ENCODE data around the gene PRMT5. TPM values are rescaled to one million over a fixed set of nuclear protein-coding genes. Genes with fewer than 3 reads are reported as not detected.

PRMT5 gene
- total RNA-seq, 4 donors from 2014 or later = 26.5 to 41.6 (median 35.1) TPM

- no peak for TF ChIP-seq CTCF (IDR thresholded peaks at IDR 0.05; ENCODE audit: low read depth)
Observed at GRCh38 chr14:22871224-22872032, 57.7 kb downstream of the PRMT5 start, which contains the start of gene LRP10. TSS of gene LRP10 (plus strand) at chr14:22871740. CDS start at chr14:22872304, 564 bp downstream.

- no peak for TF ChIP-seq CTCF (IDR thresholded peaks at IDR 0.05; ENCODE audit: low read depth)
Observed at GRCh38 chr14:22870811-22871223, 58.4 kb downstream of the PRMT5 start.

Other genes with a start within 250 kb of the PRMT5 start
- 100 to 1,000 TPM in 1 of 4 donors, 10 to 100 TPM in 3; 81.9 to 102 (median 87.5) TPM for gene OXA1L, start 162.7 kb downstream of the PRMT5 start, total RNA-seq
- gene SLC7A7, start 113.9 kb downstream of the PRMT5 start, total RNA-seq = 100 to 1,000 TPM in 1 of 4 donors, 10 to 100 TPM in 3; 11.7 to 136 (median 44.0) TPM
- gene MRPL52, start 99.5 kb downstream of the PRMT5 start, total RNA-seq = 10 to 100 TPM; 13.9 to 55.6 (median 31.2) TPM
- gene MMP14, start 92.8 kb downstream of the PRMT5 start, total RNA-seq = 100 to 1,000 TPM; 134 to 284 (median 217) TPM
- gene LRP10, start 57.6 kb downstream of the PRMT5 start, total RNA-seq = 10 to 100 TPM; 38.8 to 87.0 (median 80.8) TPM
- gene REM2, start 46.2 kb downstream of the PRMT5 start, total RNA-seq = 1 to 10 TPM in 1 of 4 donors, under 1 TPM in 1, not detected in 2; 0.34 to 1.5 TPM
- 100 to 1,000 TPM in 2 of 4 donors, 10 to 100 TPM in 2; 41.7 to 694 (median 368) TPM for gene RBM23, start 10.2 kb downstream of the PRMT5 start, total RNA-seq
- gene HAUS4, start 27.7 kb upstream of the PRMT5 start, total RNA-seq = 10 to 100 TPM; 27.4 to 72.1 (median 66.7) TPM
- gene AJUBA, start 53.2 kb upstream of the PRMT5 start, total RNA-seq = 1 to 10 TPM; 1.8 to 7.2 (median 4.7) TPM
- 10 to 100 TPM in 3 of 4 donors, 1 to 10 TPM in 1; 6.8 to 13.9 (median 12.3) TPM for gene C14orf93, start 80.8 kb upstream of the PRMT5 start, total RNA-seq
- 100 to 1,000 TPM in 2 of 4 donors, 10 to 100 TPM in 2; 81.6 to 131 (median 104) TPM for gene PSMB5, start 105.5 kb upstream of the PRMT5 start, total RNA-seq
- gene PSMB11, start 112.8 kb upstream of the PRMT5 start, total RNA-seq = not detected
- gene CDH24, start 128.1 kb upstream of the PRMT5 start, total RNA-seq = 1 to 10 TPM; 1.5 to 4.1 (median 1.8) TPM
- 100 to 1,000 TPM in 2 of 4 donors, 10 to 100 TPM in 2; 89.6 to 124 (median 109) TPM for gene ACIN1, start 165.8 kb upstream of the PRMT5 start, total RNA-seq
- gene C14orf119, start 166.1 kb upstream of the PRMT5 start, total RNA-seq = 10 to 100 TPM; 22.3 to 45.0 (median 41.7) TPM
- not detected for gene CIROP, start 175.6 kb upstream of the PRMT5 start, total RNA-seq
- under 1 TPM in 1 of 4 donors, not detected in 3; 0.68 TPM for gene CEBPE, start 189.9 kb upstream of the PRMT5 start, total RNA-seq